Measurements from ENCODE around the gene IFI27L1.

The IFI27L1 gene

DNA sequence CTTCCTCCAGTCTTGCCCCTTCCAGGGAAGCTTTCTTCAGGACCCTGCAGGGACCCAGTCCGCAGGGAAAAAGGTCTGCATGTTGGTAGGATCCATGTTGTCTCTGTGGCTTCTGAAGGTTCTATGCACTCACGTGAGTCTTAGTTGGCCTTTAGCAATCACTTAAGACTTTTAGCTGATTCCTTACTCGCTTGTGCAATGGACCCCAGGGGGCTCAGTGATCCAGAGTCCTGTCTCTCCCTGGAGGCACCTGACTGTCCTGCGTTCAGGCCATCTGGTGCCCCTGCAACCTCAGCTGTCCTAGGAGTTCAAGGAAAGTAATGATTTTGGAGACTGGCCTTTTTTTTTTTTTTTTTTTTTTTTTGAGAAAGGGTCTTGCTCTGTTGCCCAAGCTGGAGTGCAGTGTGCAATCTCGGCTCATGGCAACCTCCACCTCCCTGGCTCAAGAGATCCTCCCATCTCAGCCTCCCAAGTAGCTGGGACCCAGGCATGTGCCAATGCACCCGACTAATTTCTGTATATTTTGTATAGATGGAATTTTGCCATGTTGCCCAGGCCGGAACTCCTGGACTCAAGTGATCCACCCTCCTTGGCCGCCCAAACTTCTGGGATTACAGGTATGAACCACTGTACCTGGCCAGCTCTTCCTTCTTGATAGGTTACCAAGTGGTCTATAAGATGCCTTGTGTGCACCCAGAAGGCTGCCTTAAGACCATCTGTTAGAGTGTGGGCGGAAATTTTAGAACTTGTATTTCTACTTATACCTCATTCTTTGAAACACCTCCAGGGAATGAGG lies 43.7 kb downstream of the IFI27L1 start:
- peaks cover 4% of the 10 kb centered on the region for H3K9me3 Mint-ChIP-seq (ENCODE audit: low read depth)
- no peaks in the 10 kb centered on the region for H3K27me3 Mint-ChIP-seq
- peaks cover 10% of the 10 kb centered on the region for H3K4me1 Mint-ChIP-seq (ENCODE audit: low read depth)
- no peak overlapping the region for H3K27ac Mint-ChIP-seq
- H3K4me3 Mint-ChIP-seq: no peak overlapping the region
- peaks cover 7% of the 10 kb centered on the region for H3K36me3 Mint-ChIP-seq

- no peaks in the 10 kb centered on the region for H3K27me3 Mint-ChIP-seq
- H3K27ac Mint-ChIP-seq: no peak overlapping the region
- H3K9me3 Mint-ChIP-seq (ENCODE audit: low read depth): peaks cover 4% of the 10 kb centered on the region
- peaks cover 3% of the 10 kb centered on the region for H3K36me3 Mint-ChIP-seq
- H3K4me3 Mint-ChIP-seq: no peak overlapping the region
- H3K4me1 Mint-ChIP-seq (ENCODE audit: low read depth): peaks cover 16% of the 10 kb centered on the region
Measured at GRCh38 chr14:94125659-94126418, 44.7 kb downstream of the IFI27L1 start.

DNA sequence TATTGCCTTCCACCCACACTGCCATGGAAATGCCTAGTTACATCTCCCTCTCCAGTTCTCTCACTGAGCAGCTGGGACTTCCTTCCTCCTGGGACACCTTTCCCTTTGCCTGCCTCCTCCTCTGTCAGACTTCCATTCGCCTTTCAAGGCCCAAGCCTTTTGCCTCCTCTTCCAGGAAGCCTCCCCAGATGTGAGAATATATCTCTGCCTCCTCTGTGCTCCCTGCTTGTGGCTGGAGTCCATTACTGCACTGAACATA lies 45.2 kb downstream of the IFI27L1 start:
- Mint-ChIP-seq H3K4me1 (ENCODE audit: low read depth) (peaks cover 16% of the 10 kb centered on the region), H3K9me3 (ENCODE audit: low read depth) (no peaks in the 10 kb centered on the region), H3K36me3 (no peaks in the 10 kb centered on the region), H3K27me3 (no peaks in the 10 kb centered on the region), H3K27ac (no peak overlapping the region), H3K4me3 (no peak overlapping the region)

DNA sequence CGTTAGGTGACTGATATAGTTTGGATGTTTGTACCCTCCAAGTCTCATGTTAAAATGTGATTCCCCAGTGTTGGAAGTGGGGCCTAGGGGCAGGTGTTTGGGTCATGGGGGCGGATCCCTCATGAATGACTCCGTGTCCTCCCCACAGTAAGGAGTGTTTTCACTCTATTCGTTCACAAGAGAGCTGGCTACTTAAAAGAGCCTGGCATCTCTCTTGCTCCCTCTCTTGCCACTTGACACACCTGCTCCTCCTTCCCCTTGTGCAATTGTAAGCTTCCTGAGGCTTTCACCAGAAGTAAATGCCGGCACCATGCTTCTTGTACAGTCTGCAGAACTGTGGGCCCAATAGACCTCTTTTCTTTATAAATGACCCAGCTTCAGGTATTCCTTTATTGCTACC lies 45.7 kb downstream of the IFI27L1 start:
- H3K4me1 Mint-ChIP-seq (ENCODE audit: low read depth): peaks cover 16% of the 10 kb centered on the region
- no peaks in the 10 kb centered on the region for H3K27me3 Mint-ChIP-seq
- H3K9me3 Mint-ChIP-seq (ENCODE audit: low read depth): no peaks in the 10 kb centered on the region
- H3K4me3 Mint-ChIP-seq: no peak overlapping the region
- H3K27ac Mint-ChIP-seq: no peak overlapping the region
- H3K36me3 Mint-ChIP-seq: no peaks in the 10 kb centered on the region

GRCh38 chr14:94127330-94127729 lies 46.2 kb downstream of the IFI27L1 start:
- no peak overlapping the region for H3K27ac Mint-ChIP-seq
- H3K4me3 Mint-ChIP-seq: no peak overlapping the region
- H3K9me3 Mint-ChIP-seq (ENCODE audit: low read depth): no peaks in the 10 kb centered on the region
- no peaks in the 10 kb centered on the region for H3K27me3 Mint-ChIP-seq
- peaks cover 16% of the 10 kb centered on the region for H3K4me1 Mint-ChIP-seq (ENCODE audit: low read depth)
- H3K36me3 Mint-ChIP-seq: no peaks in the 10 kb centered on the region

- H3K4me3 Mint-ChIP-seq: peak overlapping the region; percentile 91
Measured at GRCh38 chr14:94128216-94128839, 47.2 kb downstream of the IFI27L1 start.

DNA sequence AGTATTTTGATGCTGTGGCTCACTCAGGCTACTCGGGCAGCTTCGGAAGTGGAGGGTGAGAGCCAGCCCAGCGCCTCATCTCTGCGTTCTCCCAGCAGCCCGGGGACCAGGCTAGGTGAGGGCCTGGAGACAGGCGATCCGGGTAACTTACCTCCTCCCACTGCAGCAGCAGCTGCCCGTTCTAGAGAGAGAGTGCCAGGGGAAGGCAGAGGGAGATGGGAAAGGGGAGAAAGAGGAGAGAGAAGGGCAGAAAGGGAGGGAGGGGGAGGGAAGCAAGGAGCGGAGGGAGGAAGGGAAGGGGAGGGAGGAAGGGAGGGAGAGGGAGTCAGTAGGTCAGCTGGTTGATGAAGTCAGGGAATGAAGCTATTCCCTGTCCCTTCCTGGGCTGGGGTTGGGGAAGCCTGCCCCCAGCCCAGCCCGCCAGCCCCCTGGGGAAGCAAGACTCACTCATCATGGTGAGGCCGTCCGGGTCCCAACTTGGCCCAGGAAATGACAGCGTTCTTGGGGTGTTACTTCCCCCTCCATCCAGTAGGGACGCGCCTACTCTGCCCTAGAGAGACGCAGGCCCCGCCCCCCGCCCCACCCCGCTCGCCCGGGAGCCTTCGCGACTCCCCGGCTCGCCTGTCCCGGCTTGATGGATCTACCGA lies 48.1 kb downstream of the IFI27L1 start, which contains the start of gene IFI27L2:
Gene IFI27L2, minus strand, starts transcription at position 494 of the 647 bp plus-strand sequence. Its CDS starts 40 bp downstream, at position 454.
- no peaks in the 10 kb centered on the region for H3K36me3 Mint-ChIP-seq
- H3K4me1 Mint-ChIP-seq (ENCODE audit: low read depth): peaks cover 16% of the 10 kb centered on the region
- no peaks in the 10 kb centered on the region for H3K27me3 Mint-ChIP-seq
- H3K4me3 Mint-ChIP-seq: peak within 1 kb of the TSS; percentile 91
- no peak within 1 kb of the TSS for H3K27ac Mint-ChIP-seq
- no peaks in the 10 kb centered on the region for H3K9me3 Mint-ChIP-seq (ENCODE audit: low read depth)

More at GRCh38 chr14:94128216-94128839, 47.2 kb downstream of the IFI27L1 start:
- H3K9me3 Mint-ChIP-seq (ENCODE audit: low read depth): no peaks in the 10 kb centered on the region
- no peaks in the 10 kb centered on the region for H3K27me3 Mint-ChIP-seq
- no peaks in the 10 kb centered on the region for H3K36me3 Mint-ChIP-seq
- H3K4me1 Mint-ChIP-seq (ENCODE audit: low read depth): peaks cover 16% of the 10 kb centered on the region
- no peak overlapping the region for H3K27ac Mint-ChIP-seq

DNA sequence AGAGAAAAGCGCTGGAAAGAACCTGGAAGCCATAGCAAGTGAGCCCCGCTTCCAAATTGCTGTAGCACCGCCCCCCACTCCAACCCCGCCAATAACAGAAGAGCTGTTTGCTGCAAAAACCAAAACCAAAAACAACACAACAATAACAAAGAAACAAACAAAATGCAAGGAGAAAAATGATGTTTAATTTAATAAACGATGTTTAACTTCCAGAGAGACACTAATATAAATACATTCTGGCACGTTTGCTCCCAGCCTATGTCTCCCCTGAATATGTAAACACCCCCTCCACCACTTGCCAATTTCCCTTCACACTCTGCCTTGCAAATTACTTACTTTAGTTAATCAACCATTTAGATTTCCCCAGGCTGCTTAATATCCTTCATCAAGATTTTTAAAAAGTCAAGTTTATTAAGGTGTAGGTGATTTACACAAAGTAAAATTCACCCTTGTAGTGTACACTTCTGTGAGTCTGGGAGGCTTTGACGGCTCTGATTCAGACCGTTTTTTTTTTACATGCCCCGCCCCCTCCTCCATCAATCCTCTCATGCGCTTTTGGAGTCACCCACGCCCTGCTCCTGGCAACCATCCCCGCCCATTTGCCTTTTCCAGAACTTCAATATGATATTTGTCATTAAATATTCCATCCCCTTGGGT lies 48.8 kb downstream of the IFI27L1 start:
- Mint-ChIP-seq H3K4me1 (ENCODE audit: low read depth) (peaks cover 16% of the 10 kb centered on the region), H3K27ac (no peak overlapping the region), H3K36me3 (no peaks in the 10 kb centered on the region), H3K9me3 (ENCODE audit: low read depth) (peaks cover under 1% of the 10 kb centered on the region), H3K27me3 (no peaks in the 10 kb centered on the region), H3K4me3 (peak overlapping the region; percentile 91)

DNA sequence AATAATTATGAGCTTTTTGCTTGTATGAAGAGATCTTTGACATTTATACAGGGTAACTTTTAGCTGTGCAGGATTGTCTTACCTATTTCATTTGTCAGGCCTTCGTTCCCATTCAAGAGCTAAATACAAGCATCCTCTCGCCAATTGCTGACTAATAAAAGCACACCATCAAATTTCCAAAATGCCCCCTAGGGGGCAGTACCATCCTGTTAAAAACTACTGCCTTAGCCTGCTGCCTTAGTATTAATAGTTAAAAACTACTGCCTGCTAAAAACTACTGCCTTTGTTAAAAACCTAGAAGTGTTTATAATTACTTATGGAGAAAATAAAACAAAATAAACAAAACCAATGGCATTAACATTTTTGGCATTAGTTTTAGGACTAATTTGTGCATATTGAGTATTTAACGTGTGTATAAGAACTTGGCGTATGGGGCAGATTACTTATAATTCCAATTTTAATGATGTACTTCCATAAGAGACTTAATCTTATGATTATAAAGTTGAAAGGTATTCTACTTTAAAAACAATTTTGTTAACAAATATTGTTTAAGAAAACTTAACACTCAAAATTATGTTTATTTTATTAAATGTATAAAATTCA lies 51.3 kb downstream of the IFI27L1 start:
- H3K36me3 Mint-ChIP-seq: no peaks in the 10 kb centered on the region
- peaks cover 19% of the 10 kb centered on the region for H3K4me1 Mint-ChIP-seq (ENCODE audit: low read depth)
- H3K9me3 Mint-ChIP-seq (ENCODE audit: low read depth): peaks cover 10% of the 10 kb centered on the region
- H3K27ac Mint-ChIP-seq: no peak overlapping the region
- peaks cover 2% of the 10 kb centered on the region for H3K27me3 Mint-ChIP-seq
- H3K4me3 Mint-ChIP-seq: no peak overlapping the region

DNA sequence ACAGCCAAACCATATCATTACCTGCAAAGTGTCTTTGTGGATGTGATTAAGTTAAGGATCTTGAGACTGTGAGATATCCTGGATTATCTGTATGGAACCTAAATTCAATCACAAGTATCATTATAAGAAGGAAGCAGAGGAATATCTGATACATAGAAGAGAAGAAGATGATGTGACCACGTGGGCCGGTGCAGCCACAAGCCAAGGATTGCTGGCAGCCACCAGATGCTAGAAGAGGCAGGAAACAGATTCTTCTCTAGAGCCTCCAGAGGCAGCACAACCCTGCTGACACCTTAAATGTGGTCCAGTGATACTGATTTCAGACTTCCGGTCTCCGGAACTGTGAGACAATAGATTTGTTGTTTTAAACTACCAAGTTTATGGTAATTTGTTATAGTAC lies 54.4 kb downstream of the IFI27L1 start:
- Mint-ChIP-seq H3K9me3 (ENCODE audit: low read depth) (peaks cover 10% of the 10 kb centered on the region), H3K4me1 (ENCODE audit: low read depth) (peaks cover 3% of the 10 kb centered on the region), H3K36me3 (no peaks in the 10 kb centered on the region), H3K4me3 (no peak overlapping the region), H3K27me3 (peaks cover 2% of the 10 kb centered on the region), H3K27ac (no peak overlapping the region)

- H3K27ac Mint-ChIP-seq: no peak overlapping the region
- peaks cover 3% of the 10 kb centered on the region for H3K4me1 Mint-ChIP-seq (ENCODE audit: low read depth)
- peaks cover 2% of the 10 kb centered on the region for H3K27me3 Mint-ChIP-seq
Measured at GRCh38 chr14:94136575-94137331, 55.6 kb downstream of the IFI27L1 start.

DNA sequence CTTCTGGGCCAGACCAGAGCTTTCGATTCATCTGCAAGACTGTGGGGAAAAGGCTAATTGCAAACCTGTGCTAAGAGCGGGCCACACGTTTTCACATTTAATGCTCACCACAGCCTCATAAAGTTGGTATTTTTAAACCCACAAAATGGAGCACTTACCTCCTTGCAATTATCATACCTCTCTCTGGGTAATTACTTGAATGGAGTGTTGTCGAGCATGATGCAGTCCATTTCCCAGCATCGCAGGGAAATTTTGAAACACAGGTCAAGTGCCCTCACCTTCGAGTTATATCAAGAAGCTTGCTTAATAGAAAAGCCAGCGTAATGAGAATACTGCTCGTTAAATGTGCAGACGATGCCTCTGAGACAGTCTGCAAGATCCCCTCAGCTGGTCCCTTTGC lies 57.1 kb downstream of the IFI27L1 start:
- Mint-ChIP-seq H3K9me3 (ENCODE audit: low read depth) (peaks cover 10% of the 10 kb centered on the region), H3K27ac (no peak overlapping the region), H3K27me3 (peaks cover 2% of the 10 kb centered on the region), H3K4me3 (no peak overlapping the region), H3K36me3 (no peaks in the 10 kb centered on the region), H3K4me1 (ENCODE audit: low read depth) (peaks cover 3% of the 10 kb centered on the region)

More at GRCh38 chr14:94136575-94137331, 55.6 kb downstream of the IFI27L1 start:
- Mint-ChIP-seq H3K36me3 (no peaks in the 10 kb centered on the region), H3K4me3 (no peak overlapping the region), H3K9me3 (ENCODE audit: low read depth) (peaks cover 10% of the 10 kb centered on the region)

GRCh38 chr14:94139006-94139405 lies 57.9 kb downstream of the IFI27L1 start:
- no peak overlapping the region for H3K27ac Mint-ChIP-seq
- peaks cover 2% of the 10 kb centered on the region for H3K27me3 Mint-ChIP-seq
- H3K9me3 Mint-ChIP-seq (ENCODE audit: low read depth): peaks cover 10% of the 10 kb centered on the region
- H3K36me3 Mint-ChIP-seq: no peaks in the 10 kb centered on the region
- no peak overlapping the region for H3K4me3 Mint-ChIP-seq
- peaks cover 3% of the 10 kb centered on the region for H3K4me1 Mint-ChIP-seq (ENCODE audit: low read depth)

Measured in activated naive CD8-positive, alpha-beta T cell (primary cell).